WTC11 (cell line): ENCODE data around the gene NDUFS6.

Source experiments
- CREB1 ChIP-seq: sonication (generic); formaldehyde crosslinking; IDR thresholded peaks from 2 replicates; pipeline ENCODE4 v1.8.0; 2023; ENCODE audit warnings: mild to moderate bottlenecking, missing genetic modification reagents
- ERG ChIP-seq: fragments of 250-450 bp; sonication (Bioruptor Pico); IDR thresholded peaks from 2 replicates; pipeline ENCODE4 v1.8.0; 2021; ENCODE audit warnings: mild to moderate bottlenecking
- TF ChIP-seq, protein P1 (sequence below): fragments of 200-600 bp; IDR thresholded peaks from 2 replicates; pipeline ENCODE4 v1.8.0; 2022; ENCODE audit warnings: antibody characterized with exemption

DNA sequence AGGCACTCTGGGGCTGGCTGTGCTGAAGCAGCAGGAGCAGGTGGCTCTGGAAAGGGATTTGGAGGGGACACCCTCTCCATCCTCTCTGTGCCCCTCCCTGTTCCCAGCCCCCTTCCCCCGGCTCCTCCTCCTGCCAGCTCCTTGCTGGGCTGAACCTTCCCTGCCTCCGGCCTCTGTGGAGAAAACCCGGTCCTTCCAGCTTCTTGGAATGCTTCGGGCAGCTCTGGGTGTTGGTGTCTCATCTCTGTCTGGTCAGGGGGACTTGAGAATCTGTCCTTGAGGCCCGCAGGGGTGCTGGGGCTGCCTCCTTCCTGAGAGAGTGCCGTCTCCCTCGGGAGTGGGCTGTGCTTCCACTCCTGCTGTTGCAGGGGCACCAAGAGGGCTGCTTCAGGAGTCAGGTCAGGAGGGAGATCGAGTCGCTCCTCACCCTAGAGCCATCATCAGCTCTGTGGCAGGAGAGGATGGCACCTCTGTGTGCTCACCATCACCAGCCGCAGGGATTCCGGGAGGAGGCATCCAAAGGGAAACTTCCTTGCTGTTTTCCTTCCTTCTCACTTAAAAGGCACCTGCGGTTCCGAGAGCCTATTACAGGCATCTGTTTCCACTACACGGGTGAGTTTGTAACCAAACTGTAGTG lies 30.6 kb downstream of the NDUFS6 start:
- TF ChIP-seq, protein P1, sequence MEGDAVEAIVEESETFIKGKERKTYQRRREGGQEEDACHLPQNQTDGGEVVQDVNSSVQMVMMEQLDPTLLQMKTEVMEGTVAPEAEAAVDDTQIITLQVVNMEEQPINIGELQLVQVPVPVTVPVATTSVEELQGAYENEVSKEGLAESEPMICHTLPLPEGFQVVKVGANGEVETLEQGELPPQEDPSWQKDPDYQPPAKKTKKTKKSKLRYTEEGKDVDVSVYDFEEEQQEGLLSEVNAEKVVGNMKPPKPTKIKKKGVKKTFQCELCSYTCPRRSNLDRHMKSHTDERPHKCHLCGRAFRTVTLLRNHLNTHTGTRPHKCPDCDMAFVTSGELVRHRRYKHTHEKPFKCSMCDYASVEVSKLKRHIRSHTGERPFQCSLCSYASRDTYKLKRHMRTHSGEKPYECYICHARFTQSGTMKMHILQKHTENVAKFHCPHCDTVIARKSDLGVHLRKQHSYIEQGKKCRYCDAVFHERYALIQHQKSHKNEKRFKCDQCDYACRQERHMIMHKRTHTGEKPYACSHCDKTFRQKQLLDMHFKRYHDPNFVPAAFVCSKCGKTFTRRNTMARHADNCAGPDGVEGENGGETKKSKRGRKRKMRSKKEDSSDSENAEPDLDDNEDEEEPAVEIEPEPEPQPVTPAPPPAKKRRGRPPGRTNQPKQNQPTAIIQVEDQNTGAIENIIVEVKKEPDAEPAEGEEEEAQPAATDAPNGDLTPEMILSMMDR: no peak
- TF ChIP-seq ERG (CRISPR knock-in tag): no peak
- no peak for TF ChIP-seq CREB1 (CRISPR knock-in tag)
